SK-N-SH (cell line): ENCODE results near the gene RASSF8.

Experiments
- CTCF ChIP-seq: fragments of 200-600 bp; sonication (generic); IDR thresholded peaks from 2 replicates; pipeline ENCODE4 v1.6.1; 2017; ENCODE audit warnings: antibody characterized with exemption, mild to moderate bottlenecking, moderate library complexity
- TEAD4 ChIP-seq: IDR thresholded peaks from 2 replicates; pipeline ENCODE4 v1.4.0; 2012; ENCODE audit warnings: mild to moderate bottlenecking, borderline replicate concordance; ENCODE audit not compliant: insufficient read depth

- TF ChIP-seq TEAD4 (no peak), CTCF (peak; percentile 33; the same call in 1 of the 2 replicates)
Observed at GRCh38 chr12:26113853-26114719, 155.6 kb downstream of the RASSF8 start.
